Articular chondrocyte of knee joint (primary cell): ENCODE data around the gene ZNF585A. TPM values are rescaled to one million over a fixed set of nuclear protein-coding genes. Genes with fewer than 3 reads are reported as not detected.

ENCODE experiments used
- total RNA-seq: library from RNA; depleted of rRNA; stranded (reverse); fragments of >200 nt; gene quantifications from 2 replicates; pipeline ENCODE4 v1.2.3, GENCODE V29; 2012

ZNF585A gene
- 6.7 and 10.6 TPM in 2 replicates for total RNA-seq

GRCh38 chr19:37172368-37173366 lies at the start of gene ZNF585A:
ZNF585A (minus strand) TSS chr19:37172695; CDS start chr19:37169910, 2,785 bp downstream.

DNA sequence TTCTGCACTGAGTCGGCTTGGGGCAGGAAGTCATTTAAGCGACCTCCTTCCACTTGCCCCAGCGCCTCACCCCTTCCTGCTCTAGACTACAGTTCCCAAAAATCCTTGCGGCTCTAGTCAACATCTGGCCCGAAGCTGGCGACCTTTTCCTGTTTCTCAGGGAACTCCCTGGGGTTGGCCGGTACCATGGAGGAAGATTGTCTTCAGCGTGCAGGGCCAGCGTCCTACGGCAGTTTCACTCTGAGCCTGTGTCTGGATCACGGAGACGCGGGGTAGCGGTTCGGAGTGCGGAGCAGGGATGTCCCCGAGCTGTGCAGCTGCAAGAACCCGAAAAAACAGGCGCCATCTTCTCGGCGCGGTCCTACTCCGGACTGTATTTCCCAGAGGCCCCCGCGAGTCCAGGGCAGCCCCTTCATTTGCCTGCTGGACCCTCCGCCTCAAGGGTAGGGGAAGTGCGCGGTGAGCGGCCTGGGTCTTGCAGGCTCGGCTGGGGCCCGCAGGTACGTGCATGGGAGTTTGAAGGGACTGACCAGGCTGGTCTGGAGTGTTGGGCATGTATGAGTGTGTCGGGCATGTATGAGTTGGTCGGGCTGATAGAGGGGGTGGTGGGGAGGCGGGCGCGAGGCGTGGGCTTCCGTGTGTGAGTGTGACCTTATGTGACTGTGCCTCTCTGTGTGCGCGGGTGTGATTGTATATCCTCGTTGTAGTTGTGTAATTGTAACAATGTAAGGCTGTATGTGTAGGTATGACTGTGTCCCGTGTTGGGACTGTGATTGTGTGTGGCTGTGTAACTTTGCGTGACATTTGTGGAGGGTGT lies 45.5 kb upstream of the ZNF585A start, which contains the start of gene ZNF383:
TSS of gene ZNF383 (plus strand) at position 440 of the 817 bp plus-strand sequence. CDS start 12,240 bp downstream, outside the sequence.

Other genes with a start within 250 kb of the ZNF585A start
- gene ZNF420, start 94.3 kb downstream of the ZNF585A start, total RNA-seq, result 9.9 and 10.5 TPM in 2 replicates
- 20.9 and 26.6 TPM in 2 replicates for gene ZNF585B, start 37.8 kb upstream of the ZNF585A start, total RNA-seq
- gene ZNF383, start 45.5 kb upstream of the ZNF585A start, total RNA-seq, result 8.4 and 11.1 TPM in 2 replicates
- 7.3 and 10.2 TPM in 2 replicates for gene ZNF527, start 198.4 kb upstream of the ZNF585A start, total RNA-seq